Measurements from ENCODE around the gene PRR5.
"Not testable (repeated sequence)": the region's sequence is repeated elsewhere in the genome, so short reads cannot be mapped to it uniquely, and the experiment has no call there.

PRR5 gene

GRCh38 chr22:44743804-44744211 is 41.8 kb downstream of the PRR5 start:
- TF ChIP-seq POLR2A (IDR thresholded peaks at IDR 0.05; ENCODE audit: low read depth, low read length) (no peak), POU2F2 (IDR thresholded peaks at IDR 0.05; ENCODE audit: low read depth, low read length) (no peak), PAX5 (IDR thresholded peaks at IDR 0.05; ENCODE audit: insufficient read depth, low read length, severe bottlenecking) (no peak), SPI1 (IDR thresholded peaks at IDR 0.05; ENCODE audit: low read depth, low read length) (no peak), TAF1 (IDR thresholded peaks at IDR 0.05; ENCODE audit: low read depth, low read length) (no peak), POLR2AphosphoS5 (IDR thresholded peaks at IDR 0.05; ENCODE audit: low read depth, low read length) (no peak)
- FAIRE-seq (no peak), DNase-seq (ENCODE audit: insufficient read length, low spot score) (no peak)

DNA sequence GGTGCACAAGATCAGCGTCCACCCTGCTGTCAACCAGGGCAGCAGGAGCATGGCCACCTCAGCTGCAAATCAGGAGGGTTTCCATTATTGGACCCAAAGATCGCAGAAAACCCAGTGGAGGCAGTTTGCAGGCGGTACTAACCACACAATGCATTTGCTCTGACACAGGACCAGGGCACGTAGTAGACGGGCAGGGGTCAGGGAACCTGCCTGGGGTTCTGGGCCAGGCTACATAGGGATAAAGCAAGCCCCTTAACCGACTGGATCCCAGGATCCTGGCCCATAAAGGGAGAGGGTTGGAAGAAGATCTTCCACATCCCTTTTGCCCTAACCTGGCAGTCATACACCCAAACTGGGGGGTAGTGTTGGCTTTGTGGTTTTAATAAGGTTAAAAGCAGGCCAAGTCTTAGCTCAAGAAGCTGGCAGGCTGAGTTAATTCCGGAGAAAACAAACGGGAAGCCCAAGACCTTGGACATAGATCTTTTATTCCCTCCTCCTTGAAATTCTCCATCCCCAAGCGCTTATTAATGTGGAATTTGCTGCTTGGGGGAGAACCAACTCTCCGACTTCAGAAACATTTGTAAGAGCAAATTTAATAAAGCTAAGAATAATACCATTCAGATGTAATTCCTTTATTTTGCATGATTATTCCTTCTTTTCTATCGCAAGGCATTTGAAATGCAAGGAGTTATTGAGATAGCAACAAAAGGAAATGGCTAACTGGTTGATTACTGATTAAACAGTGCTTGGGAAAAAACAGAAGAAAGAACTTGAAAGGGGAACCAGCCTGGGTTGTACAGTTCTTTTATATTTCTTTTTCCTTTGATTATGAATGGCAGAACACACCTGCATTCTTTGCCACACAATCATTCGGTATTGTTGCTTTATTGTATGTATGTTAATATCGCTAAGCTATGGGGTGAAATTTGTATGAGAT is 44.1 kb downstream of the PRR5 start:
- TF ChIP-seq PAX5 (IDR thresholded peaks at IDR 0.05; ENCODE audit: insufficient read depth, low read length, severe bottlenecking) (no peak), POLR2AphosphoS5 (IDR thresholded peaks at IDR 0.05; ENCODE audit: low read depth, low read length) (no peak), TAF1 (IDR thresholded peaks at IDR 0.05; ENCODE audit: low read depth, low read length) (no peak), POLR2A (IDR thresholded peaks at IDR 0.05; ENCODE audit: low read depth, low read length) (no peak), SPI1 (IDR thresholded peaks at IDR 0.05; ENCODE audit: low read depth, low read length) (no peak), POU2F2 (IDR thresholded peaks at IDR 0.05; ENCODE audit: low read depth, low read length) (no peak)
- FAIRE-seq = no peak
- DNase-seq (ENCODE audit: insufficient read length, low spot score) = no peak

GRCh38 chr22:44747784-44748127 is 45.8 kb downstream of the PRR5 start:
- not testable (repeated sequence) for DNase-seq (ENCODE audit: insufficient read length, low spot score); FAIRE-seq

GRCh38 chr22:44748524-44748923 is 46.5 kb downstream of the PRR5 start:
- FAIRE-seq (no peak), DNase-seq (ENCODE audit: insufficient read length, low spot score) (no peak)
- no peak for TF ChIP-seq POU2F2 (IDR thresholded peaks at IDR 0.05; ENCODE audit: low read depth, low read length)
- no peak for TF ChIP-seq POLR2A (IDR thresholded peaks at IDR 0.05; ENCODE audit: low read depth, low read length)
- TF ChIP-seq PAX5 (IDR thresholded peaks at IDR 0.05; ENCODE audit: insufficient read depth, low read length, severe bottlenecking) = no peak
- no peak for TF ChIP-seq POLR2AphosphoS5 (IDR thresholded peaks at IDR 0.05; ENCODE audit: low read depth, low read length)
- TF ChIP-seq TAF1 (IDR thresholded peaks at IDR 0.05; ENCODE audit: low read depth, low read length) = no peak

GRCh38 chr22:44750481-44750880 is 48.5 kb downstream of the PRR5 start:
- DNase-seq (ENCODE audit: insufficient read length, low spot score) = no peak
- TF ChIP-seq POLR2A (IDR thresholded peaks at IDR 0.05; ENCODE audit: low read depth, low read length) (no peak), SPI1 (IDR thresholded peaks at IDR 0.05; ENCODE audit: low read depth, low read length) (no peak), TAF1 (IDR thresholded peaks at IDR 0.05; ENCODE audit: low read depth, low read length) (no peak), POLR2AphosphoS5 (IDR thresholded peaks at IDR 0.05; ENCODE audit: low read depth, low read length) (no peak), POU2F2 (IDR thresholded peaks at IDR 0.05; ENCODE audit: low read depth, low read length) (no peak), PAX5 (IDR thresholded peaks at IDR 0.05; ENCODE audit: insufficient read depth, low read length, severe bottlenecking) (no peak)
- FAIRE-seq = no peak

- no peak for FAIRE-seq
- TF ChIP-seq POU2F2 (IDR thresholded peaks at IDR 0.05; ENCODE audit: low read depth, low read length) (no peak), TAF1 (IDR thresholded peaks at IDR 0.05; ENCODE audit: low read depth, low read length) (no peak), SPI1 (IDR thresholded peaks at IDR 0.05; ENCODE audit: low read depth, low read length) (no peak), POLR2AphosphoS5 (IDR thresholded peaks at IDR 0.05; ENCODE audit: low read depth, low read length) (no peak), PAX5 (IDR thresholded peaks at IDR 0.05; ENCODE audit: insufficient read depth, low read length, severe bottlenecking) (no peak), POLR2A (IDR thresholded peaks at IDR 0.05; ENCODE audit: low read depth, low read length) (no peak)
- DNase-seq (ENCODE audit: insufficient read length, low spot score) = no peak
These were observed 50.5 kb downstream of the PRR5 start, which contains the start of gene ARHGAP8 for GRCh38 chr22:44752285-44753188. Gene ARHGAP8 (plus strand): TSS chr22:44752575. CDS start chr22:44786528, 33,953 bp downstream.

DNA sequence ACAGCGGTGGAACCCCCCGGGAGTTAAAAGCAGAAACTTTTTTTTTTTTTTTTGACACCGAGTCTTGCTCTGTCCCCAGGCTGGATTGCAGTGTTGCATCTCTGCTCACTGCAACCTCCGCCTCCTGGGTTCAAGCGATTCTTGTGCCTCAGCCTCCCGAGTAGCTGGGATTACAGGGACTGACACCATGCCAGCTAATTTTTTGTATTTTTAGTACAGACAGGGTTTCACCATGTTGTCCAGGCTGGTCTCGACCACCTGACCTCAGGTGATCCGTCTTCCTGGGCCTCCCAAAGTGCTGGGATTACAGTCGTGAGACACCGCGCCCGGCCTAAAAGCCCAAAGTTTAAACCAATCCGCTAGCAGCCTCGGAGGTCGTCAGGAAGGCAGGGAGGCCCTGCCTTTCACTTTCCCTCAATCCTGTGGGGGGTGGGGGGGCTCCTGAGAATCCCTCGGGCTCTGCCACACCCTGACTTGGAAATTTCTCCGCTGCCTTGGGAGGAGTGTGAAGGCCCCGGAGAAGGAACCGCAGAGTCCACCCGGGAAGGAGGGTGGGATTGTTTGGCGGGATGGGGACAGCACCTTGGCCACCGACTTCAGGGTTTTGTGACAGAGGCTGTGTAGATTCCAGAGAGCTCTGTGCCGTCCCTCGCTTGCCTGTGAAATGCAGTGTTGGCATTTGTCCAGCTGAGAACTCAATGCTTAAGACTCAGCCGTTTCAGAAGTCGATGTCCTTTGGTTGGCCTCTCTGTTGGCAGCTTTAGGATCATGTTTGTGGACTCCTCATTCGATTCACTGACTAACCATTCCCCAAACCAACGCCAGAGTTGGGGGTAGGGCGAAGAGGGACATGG is 51.4 kb downstream of the PRR5 start:
- FAIRE-seq = no peak
- TF ChIP-seq POLR2A (IDR thresholded peaks at IDR 0.05; ENCODE audit: low read depth, low read length) (no peak), POU2F2 (IDR thresholded peaks at IDR 0.05; ENCODE audit: low read depth, low read length) (no peak), PAX5 (IDR thresholded peaks at IDR 0.05; ENCODE audit: insufficient read depth, low read length, severe bottlenecking) (no peak), SPI1 (IDR thresholded peaks at IDR 0.05; ENCODE audit: low read depth, low read length) (no peak), POLR2AphosphoS5 (IDR thresholded peaks at IDR 0.05; ENCODE audit: low read depth, low read length) (no peak), TAF1 (IDR thresholded peaks at IDR 0.05; ENCODE audit: low read depth, low read length) (no peak)
- DNase-seq (ENCODE audit: insufficient read length, low spot score) = no peak

GRCh38 chr22:44754998-44755397 is 53.0 kb downstream of the PRR5 start:
- FAIRE-seq = no peak
- TF ChIP-seq POLR2AphosphoS5 (IDR thresholded peaks at IDR 0.05; ENCODE audit: low read depth, low read length) (no peak), POLR2A (IDR thresholded peaks at IDR 0.05; ENCODE audit: low read depth, low read length) (no peak), PAX5 (IDR thresholded peaks at IDR 0.05; ENCODE audit: insufficient read depth, low read length, severe bottlenecking) (no peak), SPI1 (IDR thresholded peaks at IDR 0.05; ENCODE audit: low read depth, low read length) (no peak), TAF1 (IDR thresholded peaks at IDR 0.05; ENCODE audit: low read depth, low read length) (no peak), POU2F2 (IDR thresholded peaks at IDR 0.05; ENCODE audit: low read depth, low read length) (no peak)
- no peak for DNase-seq (ENCODE audit: insufficient read length, low spot score)

Data from GM12891 (cell line).